ENCODE measurements around the gene PELI1. TPM values are rescaled to one million over a fixed set of nuclear protein-coding genes. Genes with fewer than 3 reads are reported as not detected.
"Not testable (repeated sequence)": the region's sequence is repeated elsewhere in the genome, so short reads cannot be mapped to it uniquely, and the experiment has no call there.

Gene PELI1
- total RNA-seq, 3 donors from 2014 or later: 45.6 to 51.2 (median 48.9) TPM

DNA sequence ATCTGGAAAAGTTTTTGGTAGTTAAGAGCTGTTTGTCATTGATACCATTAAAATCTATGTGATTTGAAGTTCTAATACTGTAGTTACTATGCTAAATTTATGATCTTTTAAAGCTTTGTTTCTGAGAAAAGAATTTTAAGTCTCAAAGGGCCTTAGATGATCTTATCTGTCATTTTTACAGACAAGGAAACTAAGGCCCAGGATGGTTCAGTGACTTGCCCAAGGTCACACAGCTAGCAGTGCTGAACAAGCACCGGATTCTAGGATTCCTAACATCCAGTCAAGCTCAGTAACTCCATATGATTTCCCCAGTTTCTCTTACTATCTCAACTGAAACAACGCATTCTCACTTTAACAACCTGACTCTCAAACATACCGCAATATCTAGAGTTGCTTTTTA is 37.7 kb downstream of the PELI1 start:
- TF ChIP-seq, protein P1, sequence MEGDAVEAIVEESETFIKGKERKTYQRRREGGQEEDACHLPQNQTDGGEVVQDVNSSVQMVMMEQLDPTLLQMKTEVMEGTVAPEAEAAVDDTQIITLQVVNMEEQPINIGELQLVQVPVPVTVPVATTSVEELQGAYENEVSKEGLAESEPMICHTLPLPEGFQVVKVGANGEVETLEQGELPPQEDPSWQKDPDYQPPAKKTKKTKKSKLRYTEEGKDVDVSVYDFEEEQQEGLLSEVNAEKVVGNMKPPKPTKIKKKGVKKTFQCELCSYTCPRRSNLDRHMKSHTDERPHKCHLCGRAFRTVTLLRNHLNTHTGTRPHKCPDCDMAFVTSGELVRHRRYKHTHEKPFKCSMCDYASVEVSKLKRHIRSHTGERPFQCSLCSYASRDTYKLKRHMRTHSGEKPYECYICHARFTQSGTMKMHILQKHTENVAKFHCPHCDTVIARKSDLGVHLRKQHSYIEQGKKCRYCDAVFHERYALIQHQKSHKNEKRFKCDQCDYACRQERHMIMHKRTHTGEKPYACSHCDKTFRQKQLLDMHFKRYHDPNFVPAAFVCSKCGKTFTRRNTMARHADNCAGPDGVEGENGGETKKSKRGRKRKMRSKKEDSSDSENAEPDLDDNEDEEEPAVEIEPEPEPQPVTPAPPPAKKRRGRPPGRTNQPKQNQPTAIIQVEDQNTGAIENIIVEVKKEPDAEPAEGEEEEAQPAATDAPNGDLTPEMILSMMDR (IDR thresholded peaks at IDR 0.05): no peak
- no peaks in the 10 kb centered on the region for H3K9me3 ChIP-seq
- H3K4me3 ChIP-seq: no peak overlapping the region
- ATAC-seq: peak; percentile 20
- DNase-seq: no peak
- intact Hi-C loops (cut with DNase I, micrococcal nuclease): no loop called here
- no peaks in the 10 kb centered on the region for H3K36me3 ChIP-seq (ENCODE audit: low read depth)
- peaks cover 45% of the 10 kb centered on the region for H3K4me1 ChIP-seq (ENCODE audit: low read depth)

DNA sequence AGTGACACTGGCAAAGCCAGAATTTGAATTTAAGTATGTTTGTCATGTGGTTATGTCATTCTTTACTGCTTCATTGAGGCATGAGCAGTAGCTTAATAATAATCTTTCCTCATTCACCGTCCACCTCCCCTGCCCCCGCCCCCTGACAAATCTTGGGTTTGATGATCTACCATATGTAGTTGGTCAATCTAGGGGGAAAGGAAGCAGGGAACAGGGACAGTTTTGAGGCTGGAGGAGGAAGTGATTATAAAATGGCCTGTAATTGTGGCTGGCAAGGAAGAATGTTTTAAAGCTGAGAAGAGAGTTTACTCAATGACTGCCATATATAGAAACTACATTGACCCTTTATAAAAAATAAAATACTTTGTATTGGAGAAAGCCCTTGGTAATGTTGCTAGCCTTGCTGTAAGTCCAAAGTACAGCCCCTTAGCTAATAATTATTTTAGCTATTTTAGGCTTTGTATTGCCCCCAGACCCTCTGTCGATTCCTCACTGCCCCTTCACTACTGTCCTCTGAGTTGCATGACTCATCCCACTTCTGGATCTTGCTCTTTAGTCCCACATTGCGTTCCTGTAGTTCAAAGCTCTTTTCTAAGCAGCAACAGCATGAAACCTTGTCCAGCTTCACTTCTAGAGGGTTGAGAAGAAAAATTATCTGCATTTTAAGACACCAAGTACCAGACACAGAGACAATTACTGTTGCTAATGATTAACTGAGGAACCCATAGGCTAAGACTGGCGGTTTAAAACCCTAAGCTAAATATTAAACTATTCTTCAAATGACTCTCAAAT is 38.4 kb downstream of the PELI1 start:
- no peak overlapping the region for H3K4me3 ChIP-seq
- DNase-seq (peak in 2 of 3 donors; percentile 47 to 52), ATAC-seq (peak; percentile 81)
- intact Hi-C loops (cut with DNase I, micrococcal nuclease): no loop called here
- H3K36me3 ChIP-seq (ENCODE audit: low read depth): no peaks in the 10 kb centered on the region
- TF ChIP-seq, protein P1 (IDR thresholded peaks at IDR 0.05): no peak
- H3K4me1 ChIP-seq (ENCODE audit: low read depth): peaks cover 45% of the 10 kb centered on the region
- no peaks in the 10 kb centered on the region for H3K9me3 ChIP-seq

DNA sequence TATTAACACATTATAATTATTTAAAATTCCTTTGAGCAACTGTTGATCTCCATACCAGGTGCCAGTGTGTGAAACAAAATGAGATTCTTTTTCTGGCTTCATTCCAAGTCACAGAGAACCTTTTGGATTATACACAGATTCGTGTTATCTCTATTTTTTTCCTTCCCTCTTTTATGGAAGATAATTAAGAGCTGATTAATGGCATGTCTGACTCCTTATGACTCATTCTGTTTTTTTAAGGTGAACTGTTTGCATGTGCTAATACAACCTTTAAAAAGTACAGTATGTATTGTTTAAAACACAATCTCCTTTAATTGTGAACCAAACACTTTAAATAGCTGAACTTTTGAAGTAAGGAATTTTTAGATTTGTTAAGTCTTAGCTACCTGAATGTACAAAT is 39.3 kb downstream of the PELI1 start:
- H3K4me1 ChIP-seq (ENCODE audit: low read depth): peaks cover 38% of the 10 kb centered on the region
- ATAC-seq (no peak), DNase-seq (no peak)
- intact Hi-C loops (cut with DNase I, micrococcal nuclease): no loop called here
- no peaks in the 10 kb centered on the region for H3K36me3 ChIP-seq (ENCODE audit: low read depth)
- H3K4me3 ChIP-seq: no peak overlapping the region
- TF ChIP-seq, protein P1 (IDR thresholded peaks at IDR 0.05): no peak
- H3K9me3 ChIP-seq: no peaks in the 10 kb centered on the region

DNA sequence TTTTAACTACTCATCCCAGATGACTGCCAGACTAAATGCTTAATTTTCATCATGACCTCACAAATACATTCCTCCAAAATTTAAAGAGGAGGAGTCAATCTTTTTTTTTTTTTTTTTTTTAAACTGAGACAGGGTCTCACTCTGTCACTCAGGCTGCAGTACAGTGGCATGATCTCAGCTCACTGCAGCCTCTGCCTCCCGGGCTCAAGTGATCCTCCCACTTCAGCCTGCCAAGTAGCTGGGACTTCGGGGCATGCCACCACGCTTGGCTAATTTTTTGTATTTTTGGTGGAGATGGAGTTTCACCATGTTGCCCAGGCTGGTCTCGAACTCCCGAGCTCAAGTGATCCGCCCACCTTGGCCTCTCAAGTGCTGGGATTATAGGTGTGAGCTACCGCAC is 41.5 kb downstream of the PELI1 start:
- intact Hi-C loops (cut with DNase I, micrococcal nuclease); DNase-seq; ATAC-seq; H3K4me3 ChIP-seq; H3K9me3 ChIP-seq; H3K36me3 ChIP-seq (ENCODE audit: low read depth): not testable (repeated sequence)
- peaks cover 21% of the 10 kb centered on the region for H3K4me1 ChIP-seq (ENCODE audit: low read depth)

DNA sequence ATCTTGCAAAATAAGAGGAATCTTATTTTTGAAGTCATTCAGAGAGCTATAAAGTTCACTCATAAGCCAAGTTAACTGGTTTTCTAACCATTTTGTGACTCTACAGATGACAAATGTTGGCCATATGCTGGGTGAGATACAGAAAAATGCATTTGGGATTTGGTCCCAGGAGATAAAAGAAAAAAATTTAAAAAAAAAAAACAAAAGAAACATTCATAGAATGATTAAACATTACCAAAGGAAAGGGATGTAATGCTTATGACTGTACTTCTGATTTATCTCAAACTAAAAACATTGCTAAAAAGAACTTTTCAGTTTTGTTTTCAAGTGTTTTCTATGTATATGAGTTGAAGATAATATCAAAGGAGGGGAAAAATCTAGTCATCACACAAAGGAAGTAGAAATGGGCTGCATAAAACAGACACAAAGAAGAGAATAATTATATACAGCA is 43.1 kb downstream of the PELI1 start:
- Histone ChIP-seq H3K36me3 (ENCODE audit: low read depth) (peaks cover 1% of the 10 kb centered on the region), H3K4me1 (ENCODE audit: low read depth) (peaks cover 8% of the 10 kb centered on the region), H3K9me3 (no peaks in the 10 kb centered on the region), H3K4me3 (no peak overlapping the region)
- ATAC-seq (no peak), DNase-seq (no peak)
- TF ChIP-seq, protein P1 (IDR thresholded peaks at IDR 0.05): no peak
- intact Hi-C loops (cut with DNase I, micrococcal nuclease): no loop called here

DNA sequence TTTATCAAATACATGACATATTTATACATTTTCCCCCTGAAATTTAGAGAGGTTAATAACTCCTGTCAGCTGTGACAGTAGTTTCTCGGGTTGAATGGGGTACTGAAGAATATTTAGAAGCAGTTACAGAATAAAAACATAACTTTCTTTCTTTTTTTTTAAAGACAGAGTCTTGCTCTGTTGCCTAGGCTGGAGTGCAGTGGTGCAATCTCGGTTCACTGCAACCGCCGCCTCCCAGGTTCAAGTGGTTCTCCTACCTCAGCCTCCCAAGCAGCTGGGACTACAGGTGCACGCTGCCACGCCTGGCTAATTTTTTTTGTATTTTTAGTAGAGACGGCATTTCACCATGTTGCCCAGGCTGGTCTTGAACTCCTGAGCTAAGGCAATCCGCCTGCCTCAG is 43.6 kb downstream of the PELI1 start:
- ATAC-seq, DNase-seq: not testable (repeated sequence)

More for the DNA sequence above, 43.6 kb downstream of the PELI1 start:
- intact Hi-C loops (cut with DNase I, micrococcal nuclease); H3K4me3 ChIP-seq; H3K9me3 ChIP-seq; H3K36me3 ChIP-seq (ENCODE audit: low read depth); H3K4me1 ChIP-seq (ENCODE audit: low read depth): not testable (repeated sequence)
